Stimulated activated naive CD4-positive, alpha-beta T cell treated with Interleukin-2 at 50 U/mL for 16 hours (primary cell): ENCODE data around the gene CCDC7.
"Not testable (repeated sequence)": the region's sequence is repeated elsewhere in the genome, so short reads cannot be mapped to it uniquely, and the experiment has no call there.

Experiments used
- DNase-seq: peaks from one replicate; lab custom pipeline; 2025; lab: John Stamatoyannopoulos, UW

The CCDC7 gene

GRCh38 chr10:32699683-32700082, 253.7 kb downstream of the CCDC7 start:
- DNase-seq, result not testable (repeated sequence)

GRCh38 chr10:32713560-32713959, 267.6 kb downstream of the CCDC7 start:
- DNase-seq, result no peak

DNA sequence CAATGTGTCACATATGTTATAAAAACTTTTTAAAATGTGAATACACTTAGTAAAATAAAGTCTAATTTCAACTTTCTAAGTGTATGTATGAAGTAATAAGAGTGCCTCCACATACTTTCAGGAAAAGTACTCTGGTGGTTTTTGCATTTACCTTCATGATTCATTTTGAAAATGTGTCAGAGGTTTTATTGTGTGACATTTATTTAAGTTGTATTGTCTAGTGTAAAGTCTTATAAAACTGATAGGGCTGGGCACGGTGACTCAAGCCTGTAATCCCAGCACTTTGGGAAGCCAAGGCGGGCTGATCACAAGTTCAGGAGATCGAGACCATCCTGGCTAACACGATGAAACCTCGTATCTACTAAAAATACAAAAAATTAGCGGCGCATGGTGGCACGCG, 285.6 kb downstream of the CCDC7 start:
- no peak for DNase-seq

- no peak for DNase-seq
These were observed 293.0 kb downstream of the CCDC7 start for GRCh38 chr10:32738958-32739357.

DNA sequence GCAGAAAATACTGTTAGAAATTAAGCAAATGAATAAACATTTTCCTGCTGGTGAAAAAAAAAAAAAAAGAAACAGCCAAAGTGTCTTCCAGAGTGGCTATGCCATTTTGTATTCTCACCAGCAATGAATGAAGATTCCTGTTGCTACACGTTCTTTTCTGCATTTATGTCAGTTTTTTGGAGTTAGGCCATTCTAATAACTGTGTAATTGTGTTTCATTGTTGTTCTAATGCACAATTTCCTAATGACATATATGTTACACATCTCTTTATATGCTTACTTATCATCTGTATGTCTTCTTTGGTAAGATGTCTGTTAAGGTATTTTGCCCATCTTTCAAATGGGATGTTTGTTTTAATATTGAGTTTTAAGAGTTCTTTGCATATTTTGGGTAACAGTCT, 298.4 kb downstream of the CCDC7 start:
- DNase-seq, result no peak

DNA sequence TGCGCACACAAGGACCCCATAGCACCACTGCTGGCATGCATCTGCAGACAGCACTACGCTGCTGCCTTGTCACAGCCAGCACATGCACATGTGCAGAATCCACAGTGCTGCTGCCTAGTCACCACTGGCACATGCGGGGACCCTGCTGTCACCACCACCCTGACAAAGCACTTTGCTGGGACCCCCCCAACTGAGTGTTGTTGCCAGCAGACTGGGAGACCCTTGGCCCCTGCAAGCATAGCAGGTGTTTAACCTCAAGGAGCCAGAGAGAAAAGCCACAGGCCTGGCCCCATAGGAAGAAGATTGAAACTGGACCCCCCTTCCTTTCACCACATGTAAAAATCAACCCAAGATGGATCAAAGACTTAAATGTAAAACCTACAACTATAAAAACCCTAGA, 300.9 kb downstream of the CCDC7 start:
- no peak for DNase-seq

GRCh38 chr10:32751582-32751981, 305.6 kb downstream of the CCDC7 start:
- no peak for DNase-seq

DNA sequence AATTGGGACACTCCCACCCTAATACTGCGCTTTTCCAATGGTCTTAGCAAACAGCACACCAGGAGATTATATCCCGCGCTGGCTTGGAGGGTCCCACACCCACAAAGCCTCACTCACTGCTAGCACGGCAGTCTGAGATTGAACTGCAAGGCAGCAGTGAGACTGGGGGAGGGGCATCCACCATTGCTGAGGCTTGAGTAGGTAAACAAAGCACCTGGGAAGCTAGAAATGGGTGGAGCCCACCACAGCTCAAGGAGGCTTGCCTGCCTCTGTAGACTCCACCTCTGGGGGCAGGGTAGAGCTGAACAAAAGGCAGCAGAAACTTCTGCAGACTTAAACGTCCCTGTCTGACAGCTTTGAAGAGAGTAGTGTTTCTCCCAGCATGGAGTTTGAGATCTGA, 309.0 kb downstream of the CCDC7 start:
- not testable (repeated sequence) for DNase-seq

GRCh38 chr10:32771217-32771616, 325.3 kb downstream of the CCDC7 start:
- DNase-seq, result no peak

DNA sequence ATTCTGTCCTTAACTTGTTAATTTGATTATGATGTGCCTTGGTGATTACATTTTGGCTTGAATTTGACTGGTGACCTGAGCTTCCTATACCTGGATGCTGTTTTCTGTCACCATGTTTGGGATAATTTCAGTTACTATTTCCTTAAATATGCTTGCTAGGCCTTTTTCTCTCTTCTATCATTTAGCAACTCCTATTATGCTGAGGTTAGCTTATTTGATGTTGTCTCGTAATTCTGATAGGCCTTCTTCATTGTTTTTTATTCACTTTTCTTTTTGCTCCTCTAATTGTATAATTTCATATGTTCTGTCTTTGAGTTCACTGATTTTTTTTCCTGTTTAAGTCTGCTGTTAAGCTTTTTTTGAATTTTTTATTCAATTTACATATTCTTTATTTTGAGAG, 327.2 kb downstream of the CCDC7 start:
- DNase-seq, result no peak

DNA sequence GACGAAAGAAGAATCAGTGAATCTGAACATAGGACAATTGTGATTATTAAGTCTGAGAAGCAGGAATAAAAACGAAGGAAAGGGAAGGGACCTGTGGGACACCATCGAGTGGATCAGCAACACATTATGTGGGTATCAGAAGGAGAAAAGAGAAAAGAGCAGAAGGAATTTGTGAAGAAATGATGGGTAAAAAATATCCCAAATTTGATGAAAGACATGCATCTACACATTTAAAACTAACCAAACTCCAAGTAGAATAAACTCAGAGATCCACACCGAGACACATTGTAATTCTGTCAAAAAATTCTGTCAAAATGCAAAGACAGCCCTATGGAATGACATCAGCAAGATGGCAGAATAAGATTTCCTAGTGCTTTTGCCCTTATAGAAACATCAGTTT, 341.0 kb downstream of the CCDC7 start:
- DNase-seq, result no peak

- DNase-seq, result no peak
These were observed 341.8 kb downstream of the CCDC7 start for GRCh38 chr10:32787690-32788284.

DNA sequence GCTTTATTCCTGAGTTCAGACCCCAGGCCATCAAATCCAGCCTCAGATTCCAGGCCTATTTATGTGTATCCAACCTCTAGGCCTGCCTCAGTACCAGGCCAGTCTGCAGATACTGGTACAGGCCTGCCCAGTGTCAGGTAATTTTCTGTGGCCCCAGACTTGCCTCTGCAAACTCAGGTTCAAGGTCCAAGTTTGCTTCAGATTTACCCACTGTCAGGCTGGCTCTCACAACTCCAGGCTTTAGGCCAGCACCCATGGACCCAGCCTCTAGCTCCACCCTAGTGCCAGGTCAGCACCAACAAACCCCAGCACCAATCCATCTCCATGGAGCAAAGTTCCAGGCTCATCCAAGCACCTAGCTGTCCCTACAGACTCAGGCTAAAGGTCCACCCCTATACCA, 342.4 kb downstream of the CCDC7 start:
- no peak for DNase-seq

GRCh38 chr10:32790483-32790882, 344.5 kb downstream of the CCDC7 start:
- no peak for DNase-seq

DNA sequence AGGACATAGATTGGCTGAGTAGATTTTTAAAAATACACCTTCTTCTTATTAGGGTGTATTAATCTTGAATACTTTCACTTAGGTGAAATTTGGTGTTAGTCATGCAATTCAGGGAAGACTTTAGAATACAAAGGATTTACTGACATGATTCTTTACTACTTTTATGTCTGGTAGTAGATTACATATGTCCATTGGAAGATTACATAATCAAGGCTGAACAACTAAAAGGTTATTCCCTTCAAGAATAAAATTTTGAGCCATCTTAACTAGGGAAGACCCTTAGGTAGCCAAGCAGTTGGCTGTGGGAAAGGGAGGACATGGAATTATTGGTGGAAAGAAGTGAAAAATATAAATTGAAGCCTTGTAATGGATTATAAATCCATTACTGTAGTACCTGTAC, 347.1 kb downstream of the CCDC7 start:
- no peak for DNase-seq

DNA sequence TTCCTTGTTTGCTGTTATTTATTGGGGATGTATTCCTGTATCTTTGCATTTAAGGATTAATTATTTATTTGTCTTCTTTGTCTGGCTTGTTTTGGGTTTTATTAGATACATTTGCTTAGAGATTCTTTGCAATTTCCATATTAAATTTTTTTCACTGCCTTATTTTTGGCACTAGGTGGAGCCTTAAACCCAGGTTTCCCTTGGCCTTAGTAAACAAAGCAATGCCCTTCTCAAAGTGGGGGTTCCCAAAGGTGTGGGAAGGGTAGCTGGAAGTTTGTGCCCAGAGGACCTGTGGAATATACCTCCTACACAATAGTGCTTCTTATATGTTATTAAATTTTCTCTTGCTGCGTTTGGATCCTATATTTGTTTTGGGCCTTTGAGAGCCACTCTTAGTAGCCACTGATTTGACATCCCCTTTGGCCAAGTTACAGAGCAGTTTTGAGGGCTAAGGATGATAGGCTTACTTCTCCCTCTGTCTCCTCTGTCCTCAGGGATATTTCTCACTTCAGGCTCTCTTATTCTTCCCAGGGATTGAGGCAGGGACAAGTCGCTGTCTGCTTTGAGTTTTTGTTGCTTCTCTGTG, 349.8 kb downstream of the CCDC7 start:
- DNase-seq, result no peak

GRCh38 chr10:32797393-32797792, 351.5 kb downstream of the CCDC7 start:
- DNase-seq, result not testable (repeated sequence)

DNA sequence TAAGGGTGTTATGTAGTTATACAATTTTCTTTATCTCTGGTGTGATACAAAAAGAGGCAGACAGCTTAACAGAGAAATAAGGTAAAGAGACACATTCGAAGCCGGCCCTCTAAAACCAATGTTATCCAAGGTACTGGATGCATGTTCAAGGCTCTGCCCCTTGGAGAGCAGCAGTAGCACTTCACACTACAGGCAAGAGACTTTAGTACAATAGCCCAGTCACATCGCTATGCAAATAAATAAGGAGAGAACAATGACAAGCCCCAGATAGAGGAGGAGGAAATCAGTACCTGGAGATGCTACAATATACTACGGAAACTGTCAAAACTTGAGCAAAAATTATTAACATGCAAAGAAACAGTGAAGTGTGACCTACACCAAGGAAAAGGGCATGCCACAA, 401.0 kb downstream of the CCDC7 start:
- DNase-seq, result no peak

DNA sequence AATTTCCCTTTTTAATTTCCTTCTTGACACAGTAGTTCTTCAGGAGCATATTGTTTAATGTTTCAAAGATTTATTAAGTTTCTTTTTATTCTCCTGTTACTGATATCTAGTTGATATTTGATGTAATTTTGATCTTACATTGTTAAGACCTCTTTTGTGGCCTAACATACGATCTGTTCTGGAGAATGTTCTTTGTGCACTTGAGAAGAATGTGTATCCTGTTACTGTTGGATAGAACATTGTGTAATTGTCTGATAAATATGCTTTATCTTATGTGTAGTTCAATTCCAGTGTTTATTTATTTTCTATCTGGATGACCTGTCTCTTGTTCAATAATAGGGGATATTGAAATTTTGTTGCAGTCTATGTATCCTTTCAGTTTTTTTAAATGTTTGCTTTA, 405.4 kb downstream of the CCDC7 start:
- DNase-seq, result no peak

DNA sequence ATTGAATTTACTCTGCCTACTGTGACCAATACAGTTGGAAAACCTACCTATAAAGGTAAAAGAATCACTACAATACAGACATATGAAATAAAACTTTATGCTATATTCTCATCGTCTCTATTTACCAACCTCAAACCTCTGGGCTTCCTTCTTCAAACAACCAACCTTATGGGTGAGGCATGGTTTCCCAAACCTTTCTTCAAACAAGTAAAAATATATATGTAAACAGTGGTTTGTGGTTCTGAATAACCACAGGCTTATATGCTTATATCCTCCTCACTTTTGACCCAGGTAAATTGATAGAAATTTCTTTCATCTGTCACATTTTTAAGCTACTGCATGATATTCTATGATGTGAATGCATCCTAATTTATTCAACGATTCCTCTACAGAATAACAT, 408.5 kb downstream of the CCDC7 start:
- DNase-seq, result no peak

GRCh38 chr10:32865170-32865569, 419.2 kb downstream of the CCDC7 start:
- DNase-seq, result no peak

DNA sequence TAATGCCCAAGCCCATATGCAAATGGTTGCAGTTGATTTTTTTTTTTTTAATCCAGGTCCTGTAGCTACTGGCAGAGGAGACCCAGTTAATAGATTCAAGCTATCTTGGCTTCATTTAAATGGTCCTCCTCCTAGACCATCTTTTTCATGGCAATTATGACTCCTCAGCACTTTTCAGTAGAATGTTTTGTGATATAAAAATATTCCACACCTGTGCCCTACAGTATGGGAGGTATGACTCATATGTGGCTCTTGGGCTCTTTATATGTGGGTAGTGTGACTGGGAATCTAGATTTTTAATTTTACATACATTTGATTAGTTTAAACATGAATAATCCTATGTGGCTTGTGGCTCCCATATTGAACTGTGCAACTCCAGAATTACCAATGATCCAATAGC, 432.0 kb downstream of the CCDC7 start:
- DNase-seq, result no peak

DNA sequence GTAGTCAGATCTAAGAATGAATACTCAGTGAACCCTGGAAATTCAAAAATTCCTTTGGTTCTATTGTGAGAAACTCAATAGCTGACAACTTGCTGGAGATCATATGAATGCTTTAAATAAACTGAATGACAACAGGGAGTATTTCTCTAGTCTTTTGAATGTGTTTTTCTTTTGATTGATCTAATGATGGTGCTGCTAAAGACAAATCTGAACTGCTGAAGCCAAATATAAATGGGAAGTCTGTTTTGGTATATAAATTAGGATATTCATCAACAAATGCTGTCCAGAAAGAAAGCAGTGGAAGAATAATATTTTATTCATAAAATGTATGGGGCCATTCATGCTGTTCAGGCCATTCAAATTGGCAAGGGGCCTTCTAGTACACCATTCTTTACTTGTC, 432.7 kb downstream of the CCDC7 start:
- no peak for DNase-seq

DNA sequence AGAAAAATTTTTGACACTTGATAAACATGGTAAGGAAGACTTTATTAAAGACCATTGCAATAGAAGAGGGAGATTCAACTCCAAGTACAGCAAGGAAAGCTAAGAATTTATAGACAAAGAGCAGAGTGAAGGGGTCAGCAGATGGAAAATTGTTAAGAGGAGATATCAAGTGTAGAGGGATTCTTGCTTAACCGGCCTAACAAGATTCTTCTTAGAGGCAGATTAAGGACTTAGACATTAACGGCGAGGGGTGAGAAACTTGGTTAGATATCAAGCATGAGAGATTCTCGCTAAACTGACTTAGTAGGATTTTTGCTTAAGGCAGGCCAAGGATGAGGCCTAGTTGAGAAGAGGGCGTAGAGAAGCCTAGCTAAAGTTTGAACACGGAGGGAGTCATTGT, 436.1 kb downstream of the CCDC7 start:
- DNase-seq, result no peak
